ENCODE measurements around the gene SHKBP1.

Gene SHKBP1

GRCh38 chr19:40603389-40604170, 26.9 kb downstream of the SHKBP1 start:
- peak; percentile 100 for DNase-seq

- DNase-seq, result no peak
Observed at GRCh38 chr19:40604171-40604646, 27.5 kb downstream of the SHKBP1 start.

DNA sequence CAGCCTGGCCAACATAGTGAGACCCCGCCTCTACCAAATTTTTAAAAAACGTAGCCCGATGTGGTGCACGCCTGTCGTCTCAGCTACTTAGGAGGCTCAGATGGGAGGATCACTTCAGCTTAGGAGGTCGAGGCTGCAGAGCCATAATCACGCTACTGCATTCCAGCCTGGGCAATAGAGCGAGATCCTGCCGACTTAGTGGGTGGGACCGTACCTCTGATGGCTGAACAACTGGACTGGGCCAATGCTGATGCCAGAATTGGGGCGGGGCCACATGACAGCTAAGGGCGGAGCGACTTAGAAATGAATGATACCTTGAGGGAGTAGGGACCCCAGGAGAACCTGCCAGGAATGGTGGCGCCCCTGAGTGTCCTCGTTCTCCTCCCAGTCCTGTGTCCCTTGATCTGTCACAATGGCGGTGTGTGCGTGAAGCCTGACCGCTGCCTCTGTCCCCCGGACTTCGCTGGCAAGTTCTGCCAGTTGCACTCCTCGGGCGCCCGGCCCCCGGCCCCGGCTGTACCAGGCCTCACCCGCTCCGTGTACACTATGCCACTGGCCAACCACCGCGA, 28.1 kb downstream of the SHKBP1 start:
- peak; percentile 84 for DNase-seq

DNA sequence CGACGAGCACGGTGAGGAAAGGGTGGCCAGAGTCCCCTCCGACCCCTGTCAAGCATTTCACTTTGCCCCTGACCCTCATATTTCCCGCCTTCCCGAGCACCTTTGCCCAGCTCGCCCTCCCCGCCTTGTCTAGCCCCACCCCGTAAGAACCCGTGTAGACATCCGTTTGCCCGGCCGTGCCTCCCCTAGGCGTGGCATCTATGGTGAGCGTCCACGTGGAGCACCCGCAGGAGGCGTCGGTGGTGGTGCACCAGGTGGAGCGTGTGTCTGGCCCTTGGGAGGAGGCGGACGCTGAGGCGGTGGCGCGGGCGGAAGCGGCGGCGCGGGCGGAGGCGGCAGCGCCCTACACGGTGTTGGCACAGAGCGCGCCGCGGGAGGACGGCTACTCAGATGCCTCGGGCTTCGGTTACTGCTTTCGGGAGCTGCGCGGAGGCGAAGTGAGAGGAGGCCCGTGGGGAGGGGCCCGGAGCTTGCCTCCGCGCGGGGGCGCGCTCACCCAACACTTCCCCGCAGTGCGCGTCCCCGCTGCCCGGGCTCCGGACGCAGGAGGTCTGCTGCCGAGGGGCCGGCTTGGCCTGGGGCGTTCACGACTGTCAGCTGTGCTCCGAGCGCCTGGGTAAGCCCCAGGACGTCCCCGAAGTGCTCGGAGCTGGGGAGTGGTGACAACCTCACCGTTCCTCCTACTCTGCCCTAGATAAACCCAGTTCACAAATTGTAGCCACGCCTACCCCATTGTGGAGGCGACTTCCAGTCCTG, 28.7 kb downstream of the SHKBP1 start:
- peak; percentile 99 for DNase-seq

DNA sequence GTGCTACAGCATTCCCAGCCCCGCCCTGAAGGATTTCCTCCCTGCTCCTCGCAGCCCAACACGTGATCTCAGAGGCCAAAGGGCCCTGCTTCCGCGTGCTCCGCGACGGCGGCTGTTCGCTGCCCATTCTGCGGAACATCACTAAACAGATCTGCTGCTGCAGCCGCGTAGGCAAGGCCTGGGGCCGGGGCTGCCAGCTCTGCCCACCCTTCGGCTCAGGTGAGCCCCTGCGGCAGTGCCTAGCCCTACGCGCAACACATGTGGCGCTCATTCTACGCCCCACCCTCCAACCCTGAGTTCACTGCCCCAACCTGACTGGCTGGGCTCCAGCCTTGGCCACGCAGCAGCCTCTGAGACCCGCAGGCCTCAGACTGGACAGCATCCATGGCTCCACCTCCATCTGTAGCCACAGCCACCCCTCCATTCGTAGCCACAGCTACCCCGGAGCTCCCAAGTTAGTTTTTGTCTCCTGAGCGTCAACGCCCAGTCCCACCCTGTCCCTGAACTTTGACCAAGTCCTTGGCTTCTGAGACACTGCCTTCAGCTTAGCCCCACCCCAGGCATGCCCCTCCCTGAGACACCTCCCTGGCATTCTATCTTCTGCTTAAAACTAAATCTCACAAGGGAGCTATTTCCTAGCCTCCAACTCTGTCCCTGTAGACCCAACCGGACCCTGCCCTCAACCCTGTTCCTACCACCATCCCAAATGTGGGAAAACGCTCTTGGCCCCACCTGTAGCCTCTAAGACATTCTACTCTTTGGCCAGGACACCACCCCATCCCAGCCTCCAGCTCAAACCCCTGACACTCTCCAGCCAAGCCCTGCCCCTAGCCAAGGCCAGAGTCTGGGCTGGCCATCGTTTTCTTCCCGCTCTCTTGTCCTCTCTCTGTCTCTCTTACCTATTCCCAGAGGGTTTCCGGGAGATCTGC, 30.9 kb downstream of the SHKBP1 start:
- DNase-seq, result no peak

DNA sequence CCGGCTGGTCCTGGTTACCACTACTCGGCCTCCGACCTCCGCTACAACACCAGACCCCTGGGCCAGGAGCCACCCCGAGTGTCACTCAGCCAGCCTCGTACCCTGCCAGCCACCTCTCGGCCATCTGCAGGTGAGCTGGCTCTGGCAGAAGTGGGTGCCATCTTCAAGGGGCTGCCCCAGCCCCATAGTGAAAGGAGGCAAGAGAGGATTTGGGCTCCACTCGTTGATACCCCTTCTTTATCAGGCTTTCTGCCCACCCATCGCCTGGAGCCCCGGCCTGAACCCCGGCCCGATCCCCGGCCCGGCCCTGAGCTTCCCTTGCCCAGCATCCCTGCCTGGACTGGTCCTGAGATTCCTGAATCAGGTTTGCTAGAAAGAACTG, 31.6 kb downstream of the SHKBP1 start:
- DNase-seq, result no peak

DNA sequence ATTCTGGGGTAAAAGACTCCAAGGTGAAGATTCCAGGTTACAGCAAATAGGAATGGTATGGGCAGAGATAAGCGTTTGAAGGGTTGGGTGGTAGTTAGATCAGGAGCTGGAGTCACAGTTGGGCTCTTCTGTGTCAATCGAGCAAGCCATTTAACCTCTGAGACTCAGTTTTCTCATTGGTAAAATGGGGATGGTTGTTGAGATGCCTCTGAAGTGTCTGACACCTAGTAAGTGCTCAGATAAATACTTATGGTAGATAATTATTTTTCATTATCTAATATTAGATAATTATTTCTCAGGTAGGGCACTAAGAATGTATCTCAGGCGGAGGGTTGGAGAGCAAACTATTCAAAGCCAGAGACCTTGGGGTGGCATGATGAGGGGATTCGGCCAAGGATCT, 32.3 kb downstream of the SHKBP1 start:
- no peak for DNase-seq

DNA sequence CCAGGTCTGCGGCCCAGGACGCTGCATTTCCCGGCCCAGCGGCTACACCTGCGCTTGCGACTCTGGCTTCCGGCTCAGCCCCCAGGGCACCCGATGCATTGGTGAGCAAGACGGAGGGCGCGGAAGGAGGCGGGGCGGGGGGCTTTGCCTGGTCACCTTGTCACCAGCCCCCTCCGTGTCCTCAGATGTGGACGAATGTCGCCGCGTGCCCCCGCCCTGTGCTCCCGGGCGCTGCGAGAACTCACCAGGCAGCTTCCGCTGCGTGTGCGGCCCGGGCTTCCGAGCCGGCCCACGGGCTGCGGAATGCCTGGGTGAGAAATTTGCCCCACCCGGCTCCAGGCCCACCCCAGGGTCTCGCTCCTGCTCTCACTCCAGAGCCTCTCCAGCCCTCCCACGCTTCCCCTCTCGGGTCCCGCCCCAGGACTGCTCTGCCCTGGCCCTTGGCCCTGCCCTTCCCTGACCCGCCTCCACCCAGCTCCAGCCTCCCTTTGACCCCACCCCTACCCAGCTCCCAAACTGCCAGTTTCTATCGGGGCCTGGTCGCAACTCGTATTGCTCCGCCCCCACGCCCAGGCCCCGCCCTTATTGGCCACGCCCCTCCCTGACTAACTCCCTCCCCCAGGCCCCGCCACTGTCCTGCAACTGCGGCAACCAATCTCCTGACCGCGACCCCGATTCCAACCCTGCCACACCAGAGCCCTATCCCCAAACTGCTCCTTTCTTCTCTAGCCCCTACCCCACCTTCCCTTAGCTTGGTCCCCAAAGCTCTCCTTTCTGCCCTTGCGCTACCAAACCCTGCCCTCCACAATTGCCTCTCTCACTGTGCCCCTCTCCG, 33.1 kb downstream of the SHKBP1 start:
- DNase-seq, result peak; percentile 98

DNA sequence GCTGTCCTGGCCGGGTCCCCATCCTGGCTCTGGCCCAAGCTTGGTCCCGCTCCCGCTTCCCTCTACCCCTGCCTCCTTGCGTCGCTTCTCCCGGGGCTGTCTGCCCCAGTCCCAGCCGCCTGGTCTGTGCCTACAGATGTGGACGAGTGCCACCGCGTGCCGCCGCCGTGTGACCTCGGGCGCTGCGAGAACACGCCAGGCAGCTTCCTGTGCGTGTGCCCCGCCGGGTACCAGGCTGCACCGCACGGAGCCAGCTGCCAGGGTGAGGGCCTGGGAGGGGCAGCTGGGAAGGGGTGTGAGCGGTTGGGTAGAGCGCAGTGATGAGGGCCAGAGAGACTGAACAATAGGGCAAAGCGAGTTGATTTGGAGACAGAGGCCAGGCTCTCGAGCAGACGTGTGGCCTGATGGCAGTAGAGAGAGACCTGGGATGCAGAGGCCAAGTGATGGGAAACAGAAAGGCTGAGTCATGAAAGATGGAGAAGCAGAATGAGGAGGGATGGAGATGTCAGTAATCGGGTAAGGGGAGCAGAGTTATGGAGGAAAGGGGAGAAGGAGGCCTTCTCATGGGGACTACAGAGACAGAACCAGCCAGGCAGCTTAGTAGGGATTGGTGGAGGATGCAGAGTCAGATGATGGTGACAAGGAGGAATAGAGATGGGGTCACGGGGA, 33.9 kb downstream of the SHKBP1 start:
- peak; percentile 93 for DNase-seq

GRCh38 chr19:40611096-40611495, 34.4 kb downstream of the SHKBP1 start:
- peak; percentile 95 for DNase-seq

- no peak for DNase-seq
Observed at GRCh38 chr19:40611900-40612698, 35.4 kb downstream of the SHKBP1 start.

GRCh38 chr19:40612831-40613689, 36.4 kb downstream of the SHKBP1 start:
- DNase-seq, result peak; percentile 90

GRCh38 chr19:40613690-40614621, 37.3 kb downstream of the SHKBP1 start:
- peak; percentile 98 for DNase-seq

DNA sequence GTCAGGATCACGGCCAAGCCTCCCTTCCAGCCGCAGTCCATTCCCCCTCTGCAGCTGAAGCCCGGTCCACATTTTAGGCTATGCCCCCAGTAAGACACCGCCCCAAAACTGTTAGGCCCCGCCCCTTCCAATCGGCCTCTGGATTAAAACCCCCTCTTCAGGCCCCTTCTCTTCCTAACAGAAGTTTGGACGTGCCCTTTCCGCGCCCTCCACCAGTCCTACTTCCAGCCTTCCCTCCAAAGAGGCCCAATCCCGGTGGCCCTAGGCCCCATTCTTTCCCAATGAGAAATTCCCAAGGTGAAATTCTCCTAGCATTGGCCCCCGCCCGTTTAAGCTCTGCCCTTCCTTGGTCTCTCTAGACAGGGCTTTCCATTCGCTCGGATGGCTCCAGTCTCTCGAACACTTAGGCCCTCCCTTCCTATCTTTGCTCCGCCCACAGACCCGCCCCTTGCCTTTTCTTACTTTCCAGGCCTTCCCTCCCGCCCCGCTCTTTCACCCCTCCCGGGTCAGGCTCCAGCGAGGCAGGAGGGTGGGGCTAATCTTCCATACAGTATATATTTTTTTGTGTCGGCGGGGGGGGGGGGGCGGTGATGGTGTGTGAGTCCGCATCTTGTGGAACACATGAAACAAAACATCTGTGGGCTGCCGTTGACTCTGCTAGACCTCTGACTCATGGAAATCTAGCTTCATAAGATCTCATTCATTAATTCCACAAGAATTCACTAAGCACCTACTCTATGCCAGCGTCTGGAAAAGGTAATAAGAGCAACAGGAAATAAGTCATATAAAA, 38.1 kb downstream of the SHKBP1 start:
- peak; percentile 78 for DNase-seq

DNA sequence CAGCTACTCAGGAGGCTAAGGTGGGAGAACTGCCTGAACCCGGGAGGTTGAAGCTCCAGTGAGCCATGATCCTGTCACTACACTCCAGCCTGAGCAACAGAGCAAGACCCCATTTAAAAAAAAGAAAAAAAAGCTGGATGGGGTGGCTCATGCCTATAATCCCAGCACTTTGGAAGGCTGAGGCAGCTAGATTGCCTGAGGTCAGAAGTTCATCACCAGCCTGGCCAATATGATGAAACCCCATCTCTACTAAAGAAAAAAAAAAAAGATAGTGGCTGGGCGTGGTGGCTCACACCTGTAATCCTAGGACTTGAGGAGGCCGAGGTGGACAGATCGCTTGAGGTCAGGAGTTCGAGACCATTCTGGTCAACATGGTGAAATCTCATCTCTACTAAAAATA, 39.5 kb downstream of the SHKBP1 start:
- no peak for DNase-seq

GRCh38 chr19:40616941-40617340, 40.3 kb downstream of the SHKBP1 start:
- no peak for DNase-seq

GRCh38 chr19:40617961-40618360, 41.3 kb downstream of the SHKBP1 start:
- no peak for DNase-seq
